PC-3 (cell line): ENCODE data around the gene PARP1. TPM values are rescaled to one million over a fixed set of nuclear protein-coding genes. Genes with fewer than 3 reads are reported as not detected.

Experiments
- ATAC-seq: fragments of 200-7000 bp; cut with Tn5 transposase; 2 replicates; pipeline ENCODE4 v1.9.1; 2020; ENCODE audit warnings: mild to moderate bottlenecking, moderate library complexity
- BruUV-seq: library from RNA; stranded (reverse); fragments of 400-500 nt; replicated peaks from 2 replicates; lab custom pipeline; 2021; lab: Mats Ljungman, UMichigan
- CTCF ChIA-PET: fragments of 300-600 bp; sonication (Branson Sonifier 250); formaldehyde crosslinking; loops from one replicate; lab custom pipeline; 2022; ENCODE audit warnings: antibody characterized with exemption; lab: Charles Lee
- POLR2A ChIA-PET: fragments of 300-600 bp; sonication (Branson Sonifier 250); formaldehyde crosslinking; loops from one replicate; lab custom pipeline; 2022; ENCODE audit warnings: antibody characterized with exemption; ENCODE audit not compliant: unreplicated experiment; lab: Charles Lee
- DNase-seq: peaks from one replicate; pipeline ENCODE4 v3.0.0-alpha.2; 2015
- H2AFZ ChIP-seq: fragments of 300-600 bp; sonication (generic); 2 replicates; pipeline ENCODE4 v1.6.0; 2016; ENCODE audit warnings: antibody characterized with exemption, low read length
- H3F3A ChIP-seq: fragments of 300-600 bp; sonication (generic); one replicate; pipeline ENCODE4 v1.6.0; 2017; ENCODE audit warnings: antibody characterized with exemption, low read length, control low read depth, mild to moderate bottlenecking; ENCODE audit not compliant: unreplicated experiment
- H3K27ac ChIP-seq: fragments of 300-600 bp; sonication (generic); 2 replicates; pipeline ENCODE4 v1.5.1; 2016; ENCODE audit warnings: mild to moderate bottlenecking, low read length
- H3K27me3 ChIP-seq: fragments of 300-600 bp; sonication (generic); 2 replicates; pipeline ENCODE4 v1.6.1; 2016; ENCODE audit warnings: low read length, mixed read lengths
- H3K36me3 ChIP-seq: fragments of 300-600 bp; sonication (generic); 2 replicates; pipeline ENCODE4 v1.6.1; 2016; ENCODE audit warnings: low read depth, mixed run types, low read length, mixed read lengths
- H3K4me1 ChIP-seq: fragments of 300-600 bp; sonication (generic); 2 replicates; pipeline ENCODE4 v1.5.1; 2016; ENCODE audit warnings: low read length; ENCODE audit not compliant: insufficient read depth
- H3K4me2 ChIP-seq: fragments of 300-600 bp; sonication (generic); 2 replicates; pipeline ENCODE4 v1.6.0; 2016; ENCODE audit warnings: low read length
- H3K4me3 ChIP-seq: fragments of 300-600 bp; sonication (generic); 2 replicates; pipeline ENCODE4 v1.5.1; 2016; ENCODE audit warnings: mild to moderate bottlenecking, low read length, mixed read lengths
- H3K79me2 ChIP-seq: fragments of 300-600 bp; sonication (generic); 2 replicates; pipeline ENCODE4 v1.6.1; 2017; ENCODE audit warnings: low read length, mixed read lengths
- H3K9ac ChIP-seq: fragments of 300-600 bp; sonication (generic); 2 replicates; pipeline ENCODE4 v1.6.0; 2016; ENCODE audit warnings: mild to moderate bottlenecking, low read length
- H3K9me2 ChIP-seq: fragments of 300-600 bp; sonication (generic); replicated peaks from 2 replicates; pipeline ENCODE4 v1.6.1; 2016; ENCODE audit warnings: mixed run types, low read length, mixed read lengths
- H3K9me3 ChIP-seq: fragments of 300-600 bp; sonication (generic); 2 replicates; pipeline ENCODE4 v1.6.1; 2016; ENCODE audit warnings: low read length, mixed read lengths
- H4K20me1 ChIP-seq: fragments of 300-600 bp; sonication (generic); 2 replicates; pipeline ENCODE4 v1.6.1; 2016; ENCODE audit warnings: low read length, mixed read lengths
- EZH2 ChIP-seq: fragments of 300-600 bp; sonication (generic); IDR thresholded peaks from one replicate; pipeline ENCODE4 v1.6.1; 2017; ENCODE audit warnings: antibody characterized with exemption, mild to moderate bottlenecking, low read length; ENCODE audit not compliant: unreplicated experiment
- EZH2phosphoT487 ChIP-seq: fragments of 300-600 bp; sonication (generic); IDR thresholded peaks from 2 replicates; pipeline ENCODE4 v1.6.1; 2018; ENCODE audit warnings: mild to moderate bottlenecking, antibody characterized with exemption, low read length, borderline replicate concordance
- intact Hi-C: fragments of 100-400 bp; cut with micrococcal nuclease; formaldehyde crosslinking; loops from 2 replicates; pipeline ENCODE4 v1.9.0; 2023
- total RNA-seq: library from RNA; depleted of rRNA; stranded (reverse); fragments of >200 nt; gene quantifications from 2 replicates; pipeline ENCODE4 v1.2.3, GENCODE V29; 2014
- TF ChIP-seq, protein P1 (sequence below): fragments of 300-600 bp; sonication (generic); conservative IDR thresholded peaks from 2 replicates; pipeline ENCODE4 v1.5.1; 2017; ENCODE audit warnings: antibody characterized with exemption, low read depth, mild to moderate bottlenecking, low read length

The PARP1 gene
- total RNA-seq, 1 experiment from 2014 or later, result 538 TPM

GRCh38 chr1:226408285-226409184 lies 642 bp upstream of the PARP1 start:
- no peak for ATAC-seq
- POLR2A ChIA-PET, result interaction anchor here (0.6 to 1.0 kb wide), 10 partner anchors 69 to 665 kb away, joined by 3 to 8 read pairs (median 4); partner anchors contain the start of genes H3-3A, LIN9 and PSEN2
- intact Hi-C loops, result loop anchor here (5.0 kb wide), 2 partner anchors 101 to 281 kb away; partner anchors contain the start of gene LIN9

DNA sequence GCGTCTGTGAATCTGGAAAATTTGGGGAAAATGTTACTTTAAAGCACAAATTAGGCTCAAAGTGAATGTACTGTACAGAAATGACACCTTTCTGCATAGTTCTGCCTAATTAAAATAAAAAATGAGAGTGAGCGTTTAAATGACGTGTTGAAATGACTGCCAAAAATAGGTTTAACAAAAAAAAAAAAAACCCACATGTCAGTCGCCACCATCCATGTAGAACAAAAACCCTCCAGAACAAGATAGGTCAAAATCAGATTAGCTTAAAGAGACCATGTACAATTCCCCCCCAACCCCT lies 745 bp downstream of the PARP1 start:
- CTCF ChIA-PET, result interaction anchor here (0.7 to 1.4 kb wide), 3 partner anchors 73 to 206 kb away, joined by 3 to 4 read pairs (median 3); no protein-coding TSS in a partner anchor
- POLR2A ChIA-PET, result interaction anchor here (0.5 kb wide), 1 partner anchor 1682 kb away, joined by 4 read pairs; no protein-coding TSS in a partner anchor
- Histone ChIP-seq H3K36me3 (peaks cover 5% of the 10 kb centered on the region; the same call in 1 of the 2 replicates), H3K27ac (peak overlapping the region; percentile 56), H3K9me2 (no peaks in the 10 kb centered on the region), H3K27me3 (no peaks in the 10 kb centered on the region), H2AFZ (peak overlapping the region; percentile 91), H3K79me2 (peaks cover 54% of the 10 kb centered on the region), H4K20me1 (peaks cover 47% of the 10 kb centered on the region), H3K4me3 (peak overlapping the region; percentile 79), H3K9ac (peak overlapping the region; percentile 82), H3K4me2 (peak overlapping the region; percentile 88), H3K4me1 (peaks cover 35% of the 10 kb centered on the region), H3F3A (peaks cover 8% of the 10 kb centered on the region), H3K9me3 (no peaks in the 10 kb centered on the region)
- no peak for TF ChIP-seq EZH2phosphoT487
- TF ChIP-seq, protein P1, sequence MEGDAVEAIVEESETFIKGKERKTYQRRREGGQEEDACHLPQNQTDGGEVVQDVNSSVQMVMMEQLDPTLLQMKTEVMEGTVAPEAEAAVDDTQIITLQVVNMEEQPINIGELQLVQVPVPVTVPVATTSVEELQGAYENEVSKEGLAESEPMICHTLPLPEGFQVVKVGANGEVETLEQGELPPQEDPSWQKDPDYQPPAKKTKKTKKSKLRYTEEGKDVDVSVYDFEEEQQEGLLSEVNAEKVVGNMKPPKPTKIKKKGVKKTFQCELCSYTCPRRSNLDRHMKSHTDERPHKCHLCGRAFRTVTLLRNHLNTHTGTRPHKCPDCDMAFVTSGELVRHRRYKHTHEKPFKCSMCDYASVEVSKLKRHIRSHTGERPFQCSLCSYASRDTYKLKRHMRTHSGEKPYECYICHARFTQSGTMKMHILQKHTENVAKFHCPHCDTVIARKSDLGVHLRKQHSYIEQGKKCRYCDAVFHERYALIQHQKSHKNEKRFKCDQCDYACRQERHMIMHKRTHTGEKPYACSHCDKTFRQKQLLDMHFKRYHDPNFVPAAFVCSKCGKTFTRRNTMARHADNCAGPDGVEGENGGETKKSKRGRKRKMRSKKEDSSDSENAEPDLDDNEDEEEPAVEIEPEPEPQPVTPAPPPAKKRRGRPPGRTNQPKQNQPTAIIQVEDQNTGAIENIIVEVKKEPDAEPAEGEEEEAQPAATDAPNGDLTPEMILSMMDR, result no peak
- no peak for TF ChIP-seq EZH2
- BruUV-seq, result no TSS peak
- ATAC-seq, result no peak
- intact Hi-C loops, result loop anchor here (2.0 to 5.0 kb wide), 3 partner anchors 72 to 280 kb away; partner anchors contain the start of gene LIN9
- no peak for DNase-seq

More at GRCh38 chr1:226408285-226409184, 642 bp upstream of the PARP1 start:
- H3K27me3 ChIP-seq, result 0 out of 2 replicates have a peak, but pooled peaks cover 2% of the 10 kb centered on the region
- peak overlapping the region; percentile 88 for H3K4me2 ChIP-seq
- TSS peak; percentile 79 for BruUV-seq
- peak overlapping the region; percentile 82; the same call in 1 of the 2 replicates for H3K9ac ChIP-seq
- H3K27ac ChIP-seq, result no peak overlapping the region
- peak overlapping the region; percentile 79 for H3K4me3 ChIP-seq
- no peak for DNase-seq
- peaks cover 37% of the 10 kb centered on the region for H4K20me1 ChIP-seq
- peaks cover 8% of the 10 kb centered on the region for H3F3A ChIP-seq
- H2AFZ ChIP-seq, result peak overlapping the region; percentile 66
- no peaks in the 10 kb centered on the region for H3K9me3 ChIP-seq
- TF ChIP-seq, protein P1, result no peak
- TF ChIP-seq EZH2 (no peak), EZH2phosphoT487 (no peak)
- H3K79me2 ChIP-seq, result peaks cover 40% of the 10 kb centered on the region
- peaks cover 35% of the 10 kb centered on the region for H3K4me1 ChIP-seq
- CTCF ChIA-PET, result interaction anchor here (0.6 to 1.3 kb wide), 13 partner anchors 11 to 1757 kb away, joined by 3 to 8 read pairs (median 4); partner anchors contain the start of gene IBA57
- no peaks in the 10 kb centered on the region for H3K36me3 ChIP-seq
- H3K9me2 ChIP-seq, result no peaks in the 10 kb centered on the region
